B cell (primary cell): ENCODE results near the gene XPO1. TPM values are rescaled to one million over a fixed set of nuclear protein-coding genes. Genes with fewer than 3 reads are reported as not detected.
"Not testable (repeated sequence)": the region's sequence is repeated elsewhere in the genome, so short reads cannot be mapped to it uniquely, and the experiment has no call there.

ENCODE experiments used
- ATAC-seq: fragments of 200-7000 bp; cut with Tn5 transposase; one replicate; pipeline ENCODE4 v1.10.0; 2021; ENCODE audit warnings: low read depth, mild to moderate bottlenecking, moderate number of reproducible peaks, moderate library complexity
- CTCF ChIA-PET: fragments of 350-600 bp; sonication (Branson Sonifier 250); formaldehyde crosslinking; loops from one replicate; lab custom pipeline; 2021; ENCODE audit warnings: antibody characterized with exemption, inconsistent platforms; lab: Charles Lee
- POLR2A ChIA-PET: fragments of 350-600 bp; sonication (Branson Sonifier 250); formaldehyde crosslinking; loops from one replicate; lab custom pipeline; 2021; ENCODE audit warnings: antibody characterized with exemption; lab: Charles Lee
- DNase-seq: peaks from one replicate; pipeline ENCODE4 v3.0.0; 2013
- H2AFZ ChIP-seq: 2 replicates; pipeline ENCODE4 v1.6.1; 2012; ENCODE audit warnings: mild to moderate bottlenecking, low read depth, low read length; ENCODE audit not compliant: insufficient read depth, poor library complexity, severe bottlenecking
- H3K27ac ChIP-seq, 2 donors: 1 replicate in 1 of 2; 2 replicates in 1 of 2; pipeline ENCODE4 v1.5.1; 2012 to 2013; ENCODE audit warnings: low read length in 2 of 2, mild to moderate bottlenecking in 2 of 2, moderate library complexity in 1 of 2
- H3K27me3 ChIP-seq, 4 experiments: fragments of 200-600 bp in 1 of 4; sonication (generic) in 1 of 4; replicated peaks in 1 of 4; 1 replicate in 2 of 4; 2 replicates in 2 of 4; pipeline versions ENCODE4 v1.6.1 to v1.7.0; 2013 to 2016; ENCODE audit warnings: low read length in 3 of 4, mild to moderate bottlenecking in 2 of 4, mixed read lengths in 1 of 4, moderate library complexity in 1 of 4; ENCODE audit not compliant: insufficient read depth in 4 of 4, control insufficient read depth in 3 of 4; ENCODE audit errors: control extremely low read depth in 1 of 4
- H3K36me3 ChIP-seq, 2 experiments: replicated peaks in 1 of 2; 1 replicate in 1 of 2; 2 replicates in 1 of 2; pipeline versions ENCODE4 v1.6.1 to v1.7.1; 2013; ENCODE audit warnings: low read length in 1 of 2; ENCODE audit not compliant: insufficient read depth in 2 of 2, control insufficient read depth in 1 of 2; ENCODE audit errors: control extremely low read depth in 1 of 2, extremely low read depth in 1 of 2
- H3K4me1 ChIP-seq, 2 donors: fragments of 200-600 bp in 1 of 2; sonication (generic) in 1 of 2; 1 replicate in 1 of 2; 2 replicates in 1 of 2; pipeline versions ENCODE4 v1.5.1 to v1.6.1; 2013 to 2017; ENCODE audit warnings: low read length in 2 of 2; ENCODE audit not compliant: control insufficient read depth in 2 of 2, insufficient read depth in 2 of 2
- H3K4me2 ChIP-seq: replicated peaks from 2 replicates; pipeline ENCODE3; 2012; ENCODE audit warnings: mild to moderate bottlenecking, low read depth, low read length; ENCODE audit not compliant: poor library complexity, severe bottlenecking
- H3K4me3 ChIP-seq, 5 experiments: fragments of 200-600 bp in 1 of 5; sonication (generic) in 1 of 5; 1 replicate in 3 of 5; 2 replicates in 2 of 5; pipeline versions ENCODE4 v1.5.1 to v1.7.0; 2011 to 2016; ENCODE audit warnings: low read length in 4 of 5, mild to moderate bottlenecking in 4 of 5, low read depth in 2 of 5, control low read depth in 1 of 5, moderate library complexity in 1 of 5; ENCODE audit not compliant: insufficient read depth in 1 of 5; ENCODE audit errors: control extremely low read depth in 1 of 5, extremely low read depth in 1 of 5
- H3K79me2 ChIP-seq: fragments of 200-600 bp; sonication (generic); one replicate; pipeline ENCODE4 v1.6.0; 2016; ENCODE audit warnings: low read length; ENCODE audit not compliant: control insufficient read depth, insufficient read depth
- H3K9ac ChIP-seq: fragments of 200-600 bp; sonication (generic); 2 replicates; pipeline ENCODE4 v1.6.1; 2017; ENCODE audit warnings: mild to moderate bottlenecking, low read length, moderate library complexity
- H3K9me3 ChIP-seq, 3 donors: one replicate each; pipeline versions ENCODE4 v1.6.1 to v1.7.1; 2013; ENCODE audit warnings: low read length in 2 of 3; ENCODE audit not compliant: control insufficient read depth in 2 of 3, insufficient read depth in 1 of 3; ENCODE audit errors: control extremely low read depth in 1 of 3
- H4K20me1 ChIP-seq: 2 replicates; pipeline ENCODE4 v1.6.0; 2012; ENCODE audit warnings: mild to moderate bottlenecking, low read length; ENCODE audit not compliant: insufficient read depth, control insufficient read depth, poor library complexity, severe bottlenecking
- H3K27ac Mint-ChIP-seq: one replicate; pipeline ENCODE4 v1.8.0; 2021; ENCODE audit warnings: mixed read lengths
- H3K27me3 Mint-ChIP-seq: one replicate; pipeline ENCODE4 v1.8.0; 2021; ENCODE audit warnings: mixed read lengths
- H3K4me1 Mint-ChIP-seq: one replicate; pipeline ENCODE4 v1.8.0; 2021; ENCODE audit warnings: mixed read lengths
- H3K4me3 Mint-ChIP-seq: one replicate; pipeline ENCODE4 v1.8.0; 2021; ENCODE audit warnings: mixed read lengths
- H3K9me3 Mint-ChIP-seq: one replicate; pipeline ENCODE4 v1.8.0; 2022; ENCODE audit warnings: mixed read lengths; ENCODE audit not compliant: insufficient read depth
- CTCF ChIP-seq: fragments of 200-600 bp; IDR thresholded peaks from one replicate; pipeline ENCODE4 v1.8.0; 2022; ENCODE audit warnings: antibody characterized with exemption, mild to moderate bottlenecking
- EZH2 ChIP-seq: IDR thresholded peaks from 2 replicates; pipeline ENCODE4 v1.6.1; 2012; ENCODE audit warnings: borderline replicate concordance, low read depth, mild to moderate bottlenecking, moderate library complexity, low read length; ENCODE audit not compliant: insufficient read depth, poor library complexity, severe bottlenecking
- WGBS: methylation state at CpG from one replicate; pipeline ENCODE4 v1.1.5; 2013; ENCODE audit warnings: missing lambda C conversion rate; ENCODE audit not compliant: insufficient coverage; 5-methylcytosine and 5-hydroxymethylcytosine counted together
- intact Hi-C: fragments of 100-400 bp; cut with micrococcal nuclease; formaldehyde crosslinking; loops from one replicate; pipeline ENCODE4 v1.10.0; 2022
- polyA minus RNA-seq: library from RNA; depleted of rRNA, polyadenylated mRNA; stranded (reverse); fragments of >200 nt; gene quantifications from 2 replicates; pipeline ENCODE4 v1.2.3, GENCODE V29; 2012
- polyA plus RNA-seq: library from polyadenylated mRNA; depleted of rRNA; stranded (reverse); fragments of >200 nt; gene quantifications from 2 replicates; pipeline ENCODE4 v1.2.3, GENCODE V29; 2012
- total RNA-seq, 2 donors: library from RNA; stranded (reverse); fragments of 120-200 nt in 1 of 2; gene quantifications; 1 replicate in 1 of 2; 2 replicates in 1 of 2; pipeline versions ENCODE4 v1.2.3 to v1.2.4, GENCODE V29; 2013 to 2022

XPO1 gene, protein sequence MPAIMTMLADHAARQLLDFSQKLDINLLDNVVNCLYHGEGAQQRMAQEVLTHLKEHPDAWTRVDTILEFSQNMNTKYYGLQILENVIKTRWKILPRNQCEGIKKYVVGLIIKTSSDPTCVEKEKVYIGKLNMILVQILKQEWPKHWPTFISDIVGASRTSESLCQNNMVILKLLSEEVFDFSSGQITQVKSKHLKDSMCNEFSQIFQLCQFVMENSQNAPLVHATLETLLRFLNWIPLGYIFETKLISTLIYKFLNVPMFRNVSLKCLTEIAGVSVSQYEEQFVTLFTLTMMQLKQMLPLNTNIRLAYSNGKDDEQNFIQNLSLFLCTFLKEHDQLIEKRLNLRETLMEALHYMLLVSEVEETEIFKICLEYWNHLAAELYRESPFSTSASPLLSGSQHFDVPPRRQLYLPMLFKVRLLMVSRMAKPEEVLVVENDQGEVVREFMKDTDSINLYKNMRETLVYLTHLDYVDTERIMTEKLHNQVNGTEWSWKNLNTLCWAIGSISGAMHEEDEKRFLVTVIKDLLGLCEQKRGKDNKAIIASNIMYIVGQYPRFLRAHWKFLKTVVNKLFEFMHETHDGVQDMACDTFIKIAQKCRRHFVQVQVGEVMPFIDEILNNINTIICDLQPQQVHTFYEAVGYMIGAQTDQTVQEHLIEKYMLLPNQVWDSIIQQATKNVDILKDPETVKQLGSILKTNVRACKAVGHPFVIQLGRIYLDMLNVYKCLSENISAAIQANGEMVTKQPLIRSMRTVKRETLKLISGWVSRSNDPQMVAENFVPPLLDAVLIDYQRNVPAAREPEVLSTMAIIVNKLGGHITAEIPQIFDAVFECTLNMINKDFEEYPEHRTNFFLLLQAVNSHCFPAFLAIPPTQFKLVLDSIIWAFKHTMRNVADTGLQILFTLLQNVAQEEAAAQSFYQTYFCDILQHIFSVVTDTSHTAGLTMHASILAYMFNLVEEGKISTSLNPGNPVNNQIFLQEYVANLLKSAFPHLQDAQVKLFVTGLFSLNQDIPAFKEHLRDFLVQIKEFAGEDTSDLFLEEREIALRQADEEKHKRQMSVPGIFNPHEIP (N-terminal part only)
- total RNA-seq (208 and 219 TPM in 2 replicates), polyA plus RNA-seq (43.8 and 80.2 TPM in 2 replicates), polyA minus RNA-seq (56.7 and 63.9 TPM in 2 replicates)
- 164 TPM for total RNA-seq (2013)

GRCh38 chr2:61538200-61538919 lies at the start of gene XPO1:
Gene XPO1, minus strand, starts transcription at chr2:61538356. Its CDS starts 4,459 bp downstream, at chr2:61533897.
- TF ChIP-seq CTCF = no peak
- TF ChIP-seq EZH2 = no peak

DNA sequence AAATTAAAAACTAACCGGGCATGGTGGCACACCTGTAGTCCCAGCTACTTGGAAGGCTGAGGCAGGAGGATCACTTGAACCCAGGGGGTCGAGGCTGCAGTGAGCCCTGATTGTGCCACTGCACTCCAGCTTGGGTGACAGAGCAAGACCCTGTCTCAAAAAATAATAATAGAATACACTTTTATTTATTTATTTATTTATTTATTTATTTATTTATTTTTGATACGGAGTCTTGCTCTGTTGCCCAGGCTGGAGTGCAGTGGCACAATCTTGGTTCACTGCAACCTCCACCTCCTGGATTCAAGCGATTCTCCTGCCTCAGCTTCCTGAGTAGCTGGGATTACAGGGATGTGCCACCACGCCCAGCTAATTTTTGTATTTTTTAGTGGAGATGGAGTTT lies 48.8 kb upstream of the XPO1 start:
- H3K9me3 Mint-ChIP-seq, H3K27ac ChIP-seq, H3K9me3 ChIP-seq, H3K27ac Mint-ChIP-seq, H3K27me3 Mint-ChIP-seq, H3K4me3 Mint-ChIP-seq, DNase-seq, H3K36me3 ChIP-seq, H3K4me3 ChIP-seq, H3K79me2 ChIP-seq, H3K9ac ChIP-seq, POLR2A ChIA-PET, H3K4me2 ChIP-seq, H3K4me1 ChIP-seq, H2AFZ ChIP-seq, ATAC-seq, intact Hi-C loops, H3K4me1 Mint-ChIP-seq, H4K20me1 ChIP-seq, H3K27me3 ChIP-seq, CTCF ChIA-PET: not testable (repeated sequence)
- WGBS = 86% methylated on average over 4 of the region's 5 CpGs

More at GRCh38 chr2:61538200-61538919, at the start of gene XPO1:
- ChIA-PET POLR2A (interaction anchor here (0.6 to 2.4 kb wide), 12 partner anchors 8 to 656 kb away, joined by 3 to 10 read pairs (median 6); partner anchors contain the start of genes FAM161A and USP34), CTCF (interaction anchor here (1.0 to 3.2 kb wide), 6 partner anchors 62 to 254 kb away, joined by 3 to 8 read pairs (median 3); no protein-coding TSS in a partner anchor)
- peaks cover 20% of the 10 kb centered on the region for H4K20me1 ChIP-seq
- intact Hi-C loops = loop anchor here (1.0 to 10.0 kb wide), 13 partner anchors 36 to 659 kb away; partner anchors contain the start of genes B3GNT2, CCT4, COMMD1 and FAM161A
- ATAC-seq (peak; percentile 77), DNase-seq (peak; percentile 100)
- no peaks in the 10 kb centered on the region for H3K27me3 ChIP-seq
- H3K9me3 ChIP-seq = no peaks in the 10 kb centered on the region
- WGBS = under 1% methylated on average over 64 of the region's 65 CpGs
- Mint-ChIP-seq H3K4me3 (peak within 1 kb of the TSS; percentile 99), H3K4me1 (peaks cover 37% of the 10 kb centered on the region), H3K27me3 (no peaks in the 10 kb centered on the region), H3K27ac (peak within 1 kb of the TSS; percentile 100), H3K9me3 (no peaks in the 10 kb centered on the region)
- H3K9ac ChIP-seq = peak within 1 kb of the TSS; percentile 86
- H3K4me1 ChIP-seq = peaks cover 22 to 26% of the 10 kb centered on the region in 2 donors
- peaks cover 50% of the 10 kb centered on the region for H3K79me2 ChIP-seq
- H3K4me2 ChIP-seq = peak within 1 kb of the TSS; percentile 89
- peak within 1 kb of the TSS; percentile 88 for H2AFZ ChIP-seq
- peak within 1 kb of the TSS; percentile 69 to 88 (median 73) for H3K4me3 ChIP-seq
- peak within 1 kb of the TSS; percentile 99 to 100 for H3K27ac ChIP-seq
- no peaks in the 10 kb centered on the region for H3K36me3 ChIP-seq
